Hippocampal formation (tissue), 2 donors: ENCODE measurements around the gene SNN.

Experiments
- DNase-seq, 2 donors: peaks; one replicate each; lab custom pipeline; 2025; lab: John Stamatoyannopoulos, UW

Gene SNN

DNA sequence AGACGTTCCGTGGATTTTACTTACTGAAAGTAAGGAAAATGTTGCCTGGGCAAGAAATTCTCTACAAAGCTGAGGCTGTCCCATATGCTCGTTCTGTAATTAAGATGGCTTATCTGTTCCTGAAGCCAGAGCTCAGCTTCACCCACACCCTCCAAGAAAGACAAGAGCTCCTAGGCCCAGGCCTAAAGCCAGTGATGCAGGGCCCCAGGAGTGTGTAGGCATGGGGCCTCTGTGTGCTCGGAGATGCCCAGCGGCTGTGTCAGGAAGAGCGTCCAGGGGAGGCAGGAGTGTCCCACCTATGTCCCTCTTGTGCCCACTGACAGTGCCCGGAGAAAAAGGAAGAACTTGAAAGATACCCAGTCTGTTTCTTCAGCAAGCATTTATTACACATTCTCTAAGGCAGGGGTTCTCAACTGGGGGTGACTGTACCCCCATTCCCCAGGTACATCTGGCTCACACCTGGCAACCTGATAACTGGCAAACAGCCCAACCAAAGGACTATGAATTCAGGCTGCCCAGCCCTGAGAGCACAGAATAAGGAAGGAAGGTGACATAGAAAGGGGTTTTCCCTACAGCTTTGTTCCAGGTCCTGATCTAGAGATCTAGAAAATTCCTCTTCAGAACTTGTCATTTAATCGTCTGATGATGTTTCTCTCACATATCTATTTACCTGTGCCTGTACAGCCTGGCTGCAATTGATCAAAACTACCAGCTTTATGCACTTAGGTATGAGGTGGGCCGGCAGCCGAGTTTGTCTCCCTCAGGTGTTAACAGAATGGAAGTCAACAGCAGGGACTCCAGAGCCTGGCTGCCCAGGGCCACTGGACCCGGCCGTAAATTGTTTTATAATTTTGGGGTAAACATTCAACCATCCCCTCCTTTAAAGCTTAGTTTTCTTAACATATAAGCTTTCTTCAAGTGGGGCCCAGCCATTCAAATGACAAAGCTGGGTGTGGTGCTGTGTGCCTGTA lies 12.0 kb downstream of the SNN start:
- DNase-seq: no peak

DNA sequence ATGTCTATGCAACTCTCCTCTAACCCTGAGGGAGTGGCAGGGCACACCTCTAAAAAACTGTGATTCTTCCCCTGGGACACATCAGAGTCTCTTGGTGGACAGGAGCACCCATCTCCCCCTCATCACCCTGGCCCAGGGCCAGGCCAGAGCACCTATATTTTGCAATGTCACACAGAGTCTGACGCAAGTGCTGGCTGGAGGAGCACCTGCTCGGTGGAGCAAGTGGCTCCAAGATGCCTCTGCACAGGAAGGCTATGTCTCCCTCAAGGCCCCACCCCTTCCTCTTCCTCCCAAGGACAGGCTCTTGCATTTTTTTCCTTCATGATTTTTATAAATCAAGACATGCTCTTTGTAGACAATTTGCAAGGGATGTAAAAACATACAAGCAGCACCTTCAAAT lies 13.3 kb downstream of the SNN start:
- no peak for DNase-seq

DNA sequence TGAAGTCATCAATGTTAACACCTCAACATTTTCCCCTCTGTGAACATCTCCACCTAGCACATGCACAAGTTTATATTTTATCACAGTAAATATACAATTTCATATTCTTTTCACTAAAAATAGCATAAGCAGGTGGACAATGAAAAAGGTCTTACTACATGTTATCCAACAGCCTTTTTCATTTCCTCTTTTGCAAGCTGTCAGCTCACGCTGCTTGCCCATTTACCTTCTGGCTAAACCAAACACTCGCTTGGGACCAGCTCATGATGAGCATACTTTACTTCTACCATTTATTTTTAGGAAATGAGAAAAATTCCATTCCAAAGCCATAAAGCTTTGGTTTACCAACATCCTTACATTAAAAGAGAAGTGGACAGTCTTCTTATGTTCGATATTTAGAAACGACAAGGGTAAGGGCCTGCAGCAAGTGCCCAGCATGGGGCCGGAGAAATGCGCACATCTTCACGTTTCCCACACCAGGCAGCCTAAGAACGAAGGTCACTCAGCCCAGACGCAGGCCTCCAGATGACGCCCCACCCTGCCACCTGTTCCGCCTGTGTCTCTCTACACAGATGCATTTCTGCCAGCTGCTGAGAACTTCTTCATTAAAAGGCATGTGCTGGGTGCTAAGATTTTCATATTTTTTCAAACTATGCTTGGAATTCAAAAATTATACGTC lies 13.9 kb downstream of the SNN start:
- no peak for DNase-seq

GRCh38 chr16:11682655-11683096 lies 14.4 kb downstream of the SNN start:
- DNase-seq: no peak

GRCh38 chr16:11683145-11683544 lies 14.9 kb downstream of the SNN start:
- no peak for DNase-seq

- DNase-seq: no peak
These were observed 16.2 kb downstream of the SNN start for GRCh38 chr16:11684231-11685025.

DNA sequence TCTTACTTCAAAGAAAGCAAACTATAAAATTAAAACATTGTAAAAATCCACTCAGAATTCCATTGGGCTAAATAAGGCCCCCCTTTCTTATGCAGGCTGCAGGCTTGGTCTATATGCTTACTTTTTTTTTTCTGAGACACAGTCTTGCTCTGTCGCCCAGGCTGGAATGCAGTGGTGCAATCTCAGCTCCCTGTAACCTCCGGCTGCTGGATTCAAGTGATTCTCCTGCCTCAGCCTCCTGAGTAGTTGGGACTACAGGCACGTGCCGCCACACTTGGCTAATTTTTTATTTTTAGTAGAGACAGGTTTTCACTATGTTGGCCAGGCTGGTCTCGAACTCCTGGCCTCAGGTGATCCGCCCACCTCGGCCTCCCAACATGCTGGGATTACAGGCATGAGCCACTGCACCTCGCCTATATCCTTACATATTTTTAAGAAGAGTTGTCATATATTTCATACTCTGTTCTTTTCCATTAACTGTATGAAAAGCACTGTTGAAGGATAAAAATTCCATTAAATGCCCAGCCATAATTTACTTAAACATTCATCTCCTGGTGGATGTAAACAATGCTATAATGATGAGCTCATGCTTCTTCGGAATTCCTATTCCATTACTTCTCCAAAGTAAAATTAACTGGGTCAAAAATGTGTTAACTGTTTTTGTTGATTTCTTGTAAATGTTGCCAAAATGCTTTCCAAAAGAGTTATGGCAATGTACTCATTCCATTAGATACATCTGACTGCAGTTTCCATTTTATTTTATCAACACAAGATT lies 17.8 kb downstream of the SNN start:
- no peak for DNase-seq

- no peak for DNase-seq
These were observed 18.6 kb downstream of the SNN start for GRCh38 chr16:11686713-11687380.

DNA sequence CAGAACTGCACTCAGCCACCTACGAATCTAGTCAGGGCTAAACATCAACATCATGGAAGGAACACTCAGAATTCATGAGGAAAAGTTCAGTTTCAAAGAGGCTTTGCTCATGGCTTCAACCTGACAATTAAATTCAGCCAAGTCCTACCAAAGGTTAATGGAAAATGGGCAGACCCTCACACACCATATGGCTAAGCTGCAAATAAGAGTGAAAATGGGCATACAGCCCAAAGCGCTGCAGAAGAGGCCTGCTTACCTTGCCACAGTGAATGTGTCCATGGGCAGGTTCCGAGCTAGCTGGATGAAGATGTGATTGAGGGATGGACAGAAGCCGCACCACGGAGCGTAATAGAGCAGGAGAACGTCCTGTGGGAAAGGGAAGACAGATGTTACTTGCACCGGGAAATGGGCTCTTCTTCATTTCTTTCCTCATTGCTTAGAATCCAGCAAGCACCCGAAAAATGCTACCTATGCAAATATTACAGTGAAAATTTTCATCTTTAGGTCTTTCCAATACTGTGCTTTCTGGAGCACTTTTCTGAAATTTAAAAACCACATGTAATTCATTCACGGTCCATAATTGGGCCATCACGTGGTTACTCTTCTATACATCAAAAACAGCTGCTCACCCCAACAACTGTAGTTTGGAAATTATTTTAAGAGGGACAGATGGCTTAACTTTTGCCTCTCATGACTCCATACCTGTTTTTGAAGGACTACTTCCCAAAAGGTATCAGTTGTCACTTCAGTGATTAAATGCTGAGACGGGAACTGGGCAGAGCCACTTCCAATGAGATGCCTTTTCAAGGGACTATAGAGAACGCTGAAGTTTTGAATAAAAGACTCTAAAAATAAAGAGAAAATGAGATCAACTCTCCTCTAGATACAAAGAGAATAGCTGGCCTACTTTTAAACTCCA lies 19.6 kb downstream of the SNN start:
- no peak for DNase-seq

DNA sequence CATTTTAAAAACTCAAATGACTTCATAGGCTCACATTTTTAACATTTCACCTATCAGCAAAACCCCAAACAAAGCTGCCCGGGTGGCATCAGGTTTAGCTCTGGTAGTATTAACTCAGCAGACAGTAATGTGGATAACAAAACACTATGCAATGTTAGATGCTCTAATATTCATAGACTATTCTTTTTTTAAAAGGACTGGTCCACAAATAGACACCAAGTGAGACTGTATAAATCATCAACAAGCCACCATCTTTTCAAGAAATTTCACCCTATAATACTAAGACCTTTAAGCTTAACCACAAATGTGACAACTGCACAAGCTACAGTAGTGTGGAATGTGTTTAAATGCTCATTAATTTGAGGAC lies 20.2 kb downstream of the SNN start:
- no peak for DNase-seq

- no peak for DNase-seq
These were observed 21.0 kb downstream of the SNN start for GRCh38 chr16:11689031-11689840.

DNA sequence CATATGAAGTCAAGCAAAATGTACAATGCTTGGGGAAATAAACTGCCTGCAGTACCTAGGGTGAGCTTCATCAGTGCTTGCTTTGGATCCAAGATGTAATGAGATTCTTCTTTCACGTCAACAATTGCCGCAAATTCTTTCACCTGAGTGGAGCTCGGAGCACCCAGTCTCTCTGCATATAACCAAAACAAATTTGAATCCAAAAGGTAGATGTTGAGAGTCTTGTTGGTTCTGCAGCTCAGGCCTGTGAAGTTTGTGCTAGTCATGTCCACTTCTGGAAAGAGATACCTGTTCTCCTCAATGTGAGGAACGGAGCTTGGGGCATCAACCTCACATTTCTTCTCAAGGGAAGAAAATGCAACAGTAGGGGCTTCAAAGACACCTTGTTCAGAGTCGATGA lies 23.0 kb downstream of the SNN start:
- DNase-seq: no peak

GRCh38 chr16:11691771-11692170 lies 23.5 kb downstream of the SNN start:
- DNase-seq: no peak

GRCh38 chr16:11692171-11692570 lies 23.9 kb downstream of the SNN start:
- DNase-seq: no peak

GRCh38 chr16:11692651-11693050 lies 24.4 kb downstream of the SNN start:
- DNase-seq: no peak

GRCh38 chr16:11696266-11697012 lies 28.2 kb downstream of the SNN start:
- DNase-seq: no peak

GRCh38 chr16:11697319-11697718 lies 29.1 kb downstream of the SNN start:
- DNase-seq: no peak

DNA sequence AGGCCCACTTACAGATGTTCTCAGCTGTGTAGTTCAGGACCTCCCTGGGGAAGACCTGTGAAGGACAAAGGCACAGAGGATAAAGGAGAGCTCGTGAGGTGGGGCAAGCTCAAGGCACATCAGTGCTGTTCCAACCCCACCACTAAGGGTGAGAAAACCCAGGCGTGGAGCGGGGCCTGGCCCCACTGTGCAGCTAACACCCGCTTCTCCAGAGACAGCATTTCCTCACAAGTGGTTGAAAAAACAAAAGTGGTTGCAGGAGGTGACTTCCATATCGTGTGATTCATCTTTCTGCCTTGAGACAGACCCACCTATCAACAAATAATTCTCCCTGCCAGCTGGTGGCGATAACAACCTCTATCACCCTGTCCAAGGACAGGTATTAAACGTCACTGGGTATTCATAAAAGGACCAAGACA lies 30.0 kb downstream of the SNN start:
- DNase-seq: no peak
